Activated naive CD8-positive, alpha-beta T cell treated with anti-CD3 and anti-CD28 coated beads, Interleukin-2, amount 50 U/mL, for 24 hours (primary cell): ENCODE results near the gene BTLA.
"Not testable (repeated sequence)": the region's sequence is repeated elsewhere in the genome, so short reads cannot be mapped to it uniquely, and the experiment has no call there.

Experiments
- ATAC-seq: fragments of 150-1000 bp; cut with Tn5 transposase; one replicate; pipeline ENCODE4 v1.10.0; 2021
- DNase-seq: peaks from one replicate; pipeline ENCODE4 v3.0.0; 2021
- H3K27ac Mint-ChIP-seq: one replicate; pipeline ENCODE4 v1.8.0; 2021; ENCODE audit warnings: mild to moderate bottlenecking, mixed read lengths
- H3K27me3 Mint-ChIP-seq: one replicate; pipeline ENCODE4 v1.8.0; 2021; ENCODE audit warnings: mixed read lengths
- H3K36me3 Mint-ChIP-seq: one replicate; pipeline ENCODE4 v1.8.0; 2021; ENCODE audit warnings: low read depth, mixed read lengths
- H3K4me1 Mint-ChIP-seq: one replicate; pipeline ENCODE4 v1.8.0; 2021; ENCODE audit warnings: mixed read lengths
- H3K4me3 Mint-ChIP-seq: one replicate; pipeline ENCODE4 v1.8.0; 2021; ENCODE audit warnings: mild to moderate bottlenecking, moderate library complexity, mixed read lengths
- H3K9me3 Mint-ChIP-seq: one replicate; pipeline ENCODE4 v1.8.0; 2021; ENCODE audit warnings: mixed read lengths

BTLA gene

DNA sequence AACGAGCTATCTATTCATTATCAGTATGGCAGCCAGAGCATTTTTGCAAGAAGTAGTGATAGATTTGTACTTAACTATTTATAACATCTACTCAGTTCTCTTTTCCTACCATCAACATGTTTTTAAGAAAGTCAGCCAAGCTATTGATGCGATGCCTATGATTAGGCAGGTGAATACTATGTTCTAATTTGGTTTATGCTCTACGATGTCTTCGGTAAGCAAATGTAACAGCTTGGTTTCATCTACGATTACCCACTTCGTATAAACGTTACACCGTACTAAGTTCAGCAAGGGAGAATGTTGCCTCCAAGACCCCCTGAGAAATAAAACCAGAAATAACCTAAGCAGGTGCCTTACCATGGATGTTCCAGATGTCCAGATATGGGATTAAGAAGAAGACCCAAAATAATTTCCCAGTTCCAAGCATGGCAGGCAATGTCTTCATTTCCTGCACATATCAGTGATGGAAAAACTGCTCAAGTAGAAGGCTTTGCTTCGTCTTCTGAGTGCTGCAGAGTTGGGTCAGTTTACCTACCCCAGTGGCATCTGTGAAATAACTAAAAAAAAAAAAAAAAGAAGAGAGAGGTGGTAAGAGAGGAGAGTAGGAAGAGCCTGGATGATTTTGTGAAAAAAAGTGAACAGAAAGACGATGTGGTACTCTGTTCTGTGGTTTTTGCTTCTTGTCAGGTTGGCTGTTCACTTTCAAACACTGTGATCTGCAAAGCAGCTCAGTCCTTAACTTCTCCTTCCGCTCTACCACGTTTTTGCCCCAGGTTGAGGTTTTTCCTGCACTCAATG, at the start of gene BTLA:
Gene BTLA, minus strand, starts transcription at position 559 of the 798 bp plus-strand sequence. Its CDS starts 114 bp downstream, at position 445.
- H3K27ac Mint-ChIP-seq: peak within 1 kb of the TSS; percentile 96
- peak; percentile 67 for ATAC-seq
- H3K4me3 Mint-ChIP-seq: peak within 1 kb of the TSS; percentile 96
- peaks cover 66% of the 10 kb centered on the region for H3K4me1 Mint-ChIP-seq
- H3K27me3 Mint-ChIP-seq: no peaks in the 10 kb centered on the region
- peak; percentile 29 for DNase-seq
- H3K9me3 Mint-ChIP-seq: peaks cover 5% of the 10 kb centered on the region
- peaks cover 34% of the 10 kb centered on the region for H3K36me3 Mint-ChIP-seq

- H3K4me3 Mint-ChIP-seq: no peak overlapping the region
- no peak for ATAC-seq
- no peaks in the 10 kb centered on the region for H3K9me3 Mint-ChIP-seq
- H3K27ac Mint-ChIP-seq: no peak overlapping the region
- peaks cover 4% of the 10 kb centered on the region for H3K4me1 Mint-ChIP-seq
- no peaks in the 10 kb centered on the region for H3K27me3 Mint-ChIP-seq
- peaks cover 42% of the 10 kb centered on the region for H3K36me3 Mint-ChIP-seq
- DNase-seq: no peak
Measured at GRCh38 chr3:112546216-112546759, 47.0 kb upstream of the BTLA start.

- Mint-ChIP-seq H3K4me3 (no peak overlapping the region), H3K36me3 (peaks cover 45% of the 10 kb centered on the region), H3K9me3 (no peaks in the 10 kb centered on the region), H3K27ac (peak overlapping the region; percentile 77), H3K4me1 (peaks cover 22% of the 10 kb centered on the region), H3K27me3 (no peaks in the 10 kb centered on the region)
- ATAC-seq: peak; percentile 71
- DNase-seq: no peak
Measured at GRCh38 chr3:112539825-112540650, 40.8 kb upstream of the BTLA start.

- ATAC-seq: no peak
- Mint-ChIP-seq H3K27ac (no peak overlapping the region), H3K27me3 (no peaks in the 10 kb centered on the region), H3K4me3 (no peak overlapping the region), H3K4me1 (peaks cover 4% of the 10 kb centered on the region), H3K9me3 (no peaks in the 10 kb centered on the region), H3K36me3 (peaks cover 32% of the 10 kb centered on the region)
- DNase-seq: no peak
Measured at GRCh38 chr3:112531358-112531781, 32.1 kb upstream of the BTLA start.

DNA sequence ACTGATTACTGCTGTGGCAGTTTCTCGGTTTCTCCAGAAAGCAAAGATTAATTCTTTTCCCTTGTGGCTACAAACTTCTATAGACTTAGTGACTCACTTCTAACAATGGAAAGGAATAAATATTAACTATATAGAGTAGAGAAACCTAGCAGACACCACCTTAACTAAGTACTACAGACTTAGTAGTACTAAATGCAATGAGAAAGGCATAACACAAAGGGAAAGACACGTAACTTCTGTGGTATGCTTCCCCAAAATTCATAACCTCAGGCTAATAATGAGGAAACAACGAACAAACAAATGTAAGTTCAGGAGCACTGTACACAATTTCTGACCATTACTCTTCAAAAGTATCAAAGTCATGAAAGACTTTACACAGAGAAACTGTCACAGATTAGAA, 31.3 kb upstream of the BTLA start:
- DNase-seq: no peak
- ATAC-seq: no peak

DNA sequence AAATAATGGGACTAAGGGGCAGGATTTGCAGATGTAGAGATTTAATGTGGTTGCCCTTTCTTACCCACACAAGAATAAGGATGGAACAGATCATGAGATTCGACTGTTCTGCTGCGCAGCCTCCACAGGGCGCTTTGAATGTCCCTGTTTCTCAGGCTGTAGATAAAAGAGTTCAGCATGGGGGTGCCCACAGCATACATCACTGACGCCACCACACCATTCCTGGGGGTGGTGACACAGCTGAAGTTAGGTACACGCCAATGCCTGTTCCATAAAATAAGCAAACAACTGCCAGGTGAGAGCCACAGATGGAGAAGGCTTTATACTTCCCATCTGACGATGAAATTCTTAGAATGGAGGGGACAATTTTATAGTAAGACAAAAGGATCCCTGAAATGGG, 24.9 kb upstream of the BTLA start:
- not testable (repeated sequence) for H3K27ac Mint-ChIP-seq, H3K4me3 Mint-ChIP-seq, H3K9me3 Mint-ChIP-seq, DNase-seq, H3K27me3 Mint-ChIP-seq, H3K4me1 Mint-ChIP-seq, ATAC-seq
- peaks cover 16% of the 10 kb centered on the region for H3K36me3 Mint-ChIP-seq

More for the DNA sequence above, 31.3 kb upstream of the BTLA start:
- Mint-ChIP-seq H3K36me3 (peaks cover 28% of the 10 kb centered on the region), H3K27me3 (no peaks in the 10 kb centered on the region), H3K4me1 (peaks cover 3% of the 10 kb centered on the region), H3K9me3 (no peaks in the 10 kb centered on the region), H3K27ac (no peak overlapping the region), H3K4me3 (no peak overlapping the region)

DNA sequence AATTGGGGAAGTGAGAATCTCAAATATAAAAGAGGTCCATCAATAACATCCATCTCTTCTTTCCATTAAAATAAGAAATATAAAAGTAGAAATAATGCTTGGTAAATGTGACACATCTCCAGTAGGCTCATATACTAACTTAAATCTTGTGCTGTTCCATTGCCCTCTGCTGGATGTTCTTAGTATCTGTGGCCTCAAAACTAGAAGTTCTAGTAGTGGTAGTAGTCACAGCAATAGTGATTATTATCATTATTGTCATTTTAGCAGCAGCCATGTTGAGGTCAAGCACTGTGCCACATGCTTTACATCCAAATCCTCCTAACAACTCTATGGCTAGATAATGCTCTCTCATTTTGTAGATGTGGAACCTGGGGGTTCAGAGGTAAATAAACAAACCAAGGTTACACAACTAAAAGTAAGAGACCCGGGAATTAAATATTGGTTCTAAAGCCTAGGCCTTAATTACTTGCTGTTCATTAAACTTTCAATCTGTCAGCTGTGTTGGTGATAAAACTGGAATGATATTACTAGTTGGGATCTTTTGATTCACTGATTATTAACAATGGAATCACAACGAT, 20.2 kb upstream of the BTLA start:
- DNase-seq (no peak), ATAC-seq (peak; percentile 74)
- Mint-ChIP-seq H3K36me3 (peaks cover 16% of the 10 kb centered on the region), H3K9me3 (peaks cover 4% of the 10 kb centered on the region), H3K27me3 (no peaks in the 10 kb centered on the region), H3K4me3 (no peak overlapping the region), H3K4me1 (peaks cover 28% of the 10 kb centered on the region), H3K27ac (peak overlapping the region; percentile 79)

DNA sequence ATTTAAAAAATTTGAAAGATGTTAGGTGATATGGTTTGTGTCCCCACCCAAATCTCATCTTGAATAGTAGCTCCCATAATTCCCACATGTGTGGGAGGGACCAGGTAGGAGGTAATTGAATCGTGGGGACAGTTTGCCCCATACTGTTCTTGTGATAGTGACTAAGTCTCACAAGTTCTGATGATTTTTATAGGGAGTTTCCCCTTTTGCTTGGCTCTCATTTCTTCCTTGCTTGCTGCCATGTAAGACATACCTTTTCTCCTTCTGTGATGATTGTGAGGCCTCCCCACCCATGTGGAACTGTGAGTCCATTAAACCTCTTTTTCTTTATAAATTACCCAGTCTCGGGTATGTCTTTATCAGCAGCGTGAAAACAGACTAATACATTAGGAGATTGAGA, 19.7 kb upstream of the BTLA start:
- H3K9me3 Mint-ChIP-seq, H3K27me3 Mint-ChIP-seq, DNase-seq, H3K4me3 Mint-ChIP-seq: not testable (repeated sequence)
- peak overlapping the region; percentile 79 for H3K27ac Mint-ChIP-seq
- peak; percentile 56 for ATAC-seq
- H3K36me3 Mint-ChIP-seq: peaks cover 16% of the 10 kb centered on the region
- peaks cover 30% of the 10 kb centered on the region for H3K4me1 Mint-ChIP-seq

DNA sequence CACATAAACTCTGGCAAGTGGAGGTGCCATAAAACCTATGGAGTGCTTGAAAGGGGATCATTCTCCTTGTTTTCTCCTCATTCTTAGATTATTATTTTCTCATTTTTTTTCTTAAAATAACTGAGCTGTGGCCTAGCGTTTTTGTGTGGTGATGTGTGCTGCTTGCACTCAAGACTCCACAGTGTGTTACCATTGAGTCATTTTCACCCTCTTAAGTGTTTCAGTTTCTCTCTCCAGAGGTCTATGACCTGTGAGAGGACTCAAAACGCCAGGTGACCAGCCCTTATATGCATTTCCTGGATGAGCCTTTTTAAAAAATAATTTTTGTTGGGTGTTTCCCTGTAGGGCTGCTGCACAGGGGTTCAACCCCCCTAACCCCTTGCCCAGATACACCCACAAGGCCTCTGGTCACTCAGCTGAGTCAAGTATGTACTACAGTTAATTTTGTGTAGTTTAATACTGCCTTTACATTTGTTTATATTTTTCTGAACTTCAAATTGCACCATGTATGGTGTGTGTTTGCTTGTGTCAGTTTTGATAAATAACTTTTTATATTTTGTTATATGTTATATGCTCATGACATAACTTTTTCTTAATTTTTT, 15.4 kb upstream of the BTLA start:
- H3K4me3 Mint-ChIP-seq: no peak overlapping the region
- no peak overlapping the region for H3K27ac Mint-ChIP-seq
- no peaks in the 10 kb centered on the region for H3K27me3 Mint-ChIP-seq
- ATAC-seq (peak; percentile 96), DNase-seq (no peak)
- H3K4me1 Mint-ChIP-seq: peaks cover 34% of the 10 kb centered on the region
- H3K36me3 Mint-ChIP-seq: peaks cover 15% of the 10 kb centered on the region
- H3K9me3 Mint-ChIP-seq: peaks cover 17% of the 10 kb centered on the region

GRCh38 chr3:112512320-112512719, 13.0 kb upstream of the BTLA start:
- H3K36me3 Mint-ChIP-seq: peaks cover 7% of the 10 kb centered on the region
- DNase-seq: no peak
- peaks cover 28% of the 10 kb centered on the region for H3K4me1 Mint-ChIP-seq
- no peaks in the 10 kb centered on the region for H3K27me3 Mint-ChIP-seq
- ATAC-seq: no peak
- H3K4me3 Mint-ChIP-seq: no peak overlapping the region
- H3K9me3 Mint-ChIP-seq: peaks cover 16% of the 10 kb centered on the region
- H3K27ac Mint-ChIP-seq: no peak overlapping the region

DNA sequence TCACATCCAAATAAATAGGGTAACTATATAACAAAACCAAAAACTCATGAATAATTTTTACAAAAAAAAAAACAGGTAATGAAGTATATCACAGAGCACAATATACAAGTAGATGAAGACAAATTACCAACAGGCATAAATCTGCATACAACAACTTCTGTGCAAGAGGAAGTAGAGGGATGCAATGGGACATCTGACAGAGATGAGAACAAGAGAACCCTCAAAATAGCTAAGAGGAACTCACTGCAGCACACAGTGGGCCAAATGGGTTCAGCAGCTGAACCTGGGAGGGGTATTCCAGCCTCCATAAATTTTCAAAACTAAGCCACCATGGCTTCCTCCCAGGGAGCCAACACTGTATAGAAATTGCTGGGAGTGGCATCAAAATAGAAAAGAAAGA, 9.6 kb upstream of the BTLA start:
- no peak overlapping the region for H3K27ac Mint-ChIP-seq
- H3K4me1 Mint-ChIP-seq: peaks cover 39% of the 10 kb centered on the region
- H3K4me3 Mint-ChIP-seq: no peak overlapping the region
- no peak for DNase-seq
- H3K36me3 Mint-ChIP-seq: peaks cover 4% of the 10 kb centered on the region
- ATAC-seq: no peak
- H3K27me3 Mint-ChIP-seq: no peaks in the 10 kb centered on the region
- peaks cover 16% of the 10 kb centered on the region for H3K9me3 Mint-ChIP-seq

DNA sequence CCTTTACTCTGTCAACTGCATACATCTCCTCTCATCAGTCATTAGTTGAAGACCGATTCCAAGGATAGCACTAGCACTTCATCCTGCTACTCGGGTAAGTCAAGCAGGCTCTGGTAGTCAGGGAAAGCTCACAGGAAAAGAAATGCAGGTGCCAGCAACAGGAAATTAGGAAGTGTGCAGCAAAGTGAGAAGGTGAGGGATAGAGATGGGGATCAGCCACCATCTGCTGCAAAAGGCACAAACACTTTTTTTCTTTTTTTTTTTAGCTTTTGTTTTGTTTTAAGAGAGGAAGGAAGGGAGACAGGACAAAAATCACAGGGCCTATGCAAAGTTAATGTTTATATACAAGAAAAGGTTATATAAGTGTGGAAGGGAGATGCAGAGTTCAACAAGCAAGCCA, 9.0 kb upstream of the BTLA start:
- Mint-ChIP-seq H3K4me3 (no peak overlapping the region), H3K27ac (no peak overlapping the region), H3K4me1 (peaks cover 42% of the 10 kb centered on the region), H3K36me3 (peaks cover 4% of the 10 kb centered on the region), H3K9me3 (peaks cover 16% of the 10 kb centered on the region), H3K27me3 (no peaks in the 10 kb centered on the region)
- ATAC-seq: no peak
- no peak for DNase-seq

GRCh38 chr3:112505907-112506306, 6.6 kb upstream of the BTLA start:
- DNase-seq (no peak), ATAC-seq (no peak)
- peaks cover 49% of the 10 kb centered on the region for H3K4me1 Mint-ChIP-seq
- no peak overlapping the region for H3K27ac Mint-ChIP-seq
- no peak overlapping the region for H3K4me3 Mint-ChIP-seq
- no peaks in the 10 kb centered on the region for H3K36me3 Mint-ChIP-seq
- peaks cover 6% of the 10 kb centered on the region for H3K9me3 Mint-ChIP-seq
- no peaks in the 10 kb centered on the region for H3K27me3 Mint-ChIP-seq

GRCh38 chr3:112504123-112504522, 4.9 kb upstream of the BTLA start:
- Mint-ChIP-seq H3K27ac (no peak overlapping the region), H3K4me3 (no peak overlapping the region), H3K27me3 (no peaks in the 10 kb centered on the region), H3K4me1 (peaks cover 66% of the 10 kb centered on the region), H3K36me3 (no peaks in the 10 kb centered on the region), H3K9me3 (no peaks in the 10 kb centered on the region)
- ATAC-seq (no peak), DNase-seq (no peak)
